T-helper 17 cell (primary cell): Measurements from ENCODE around the gene SLAIN2. TPM values are rescaled to one million over a fixed set of nuclear protein-coding genes. Genes with fewer than 3 reads are reported as not detected.

Experiments used
- ATAC-seq: fragments of 150-1000 bp; cut with Tn5 transposase; 2 replicates; pipeline ENCODE4 v1.10.0; 2021; ENCODE audit warnings: mild to moderate bottlenecking, moderate library complexity
- DNase-seq, 3 donors: peaks; one replicate each; pipeline versions ENCODE4 v3.0.0 to v3.0.0-alpha.2; 2020 to 2021
- H3K9me3 ChIP-seq: one replicate; pipeline ENCODE4 v1.7.0; 2013; ENCODE audit warnings: low read length, mild to moderate bottlenecking; ENCODE audit not compliant: control insufficient read depth, poor library complexity, severe bottlenecking
- H3K27ac Mint-ChIP-seq: one replicate; pipeline ENCODE4 v1.8.0; 2022; ENCODE audit warnings: mild to moderate bottlenecking, moderate library complexity, mixed read lengths
- H3K27me3 Mint-ChIP-seq: one replicate; pipeline ENCODE4 v1.8.0; 2022; ENCODE audit warnings: mixed read lengths
- H3K36me3 Mint-ChIP-seq: one replicate; pipeline ENCODE4 v1.8.0; 2022; ENCODE audit warnings: low read depth, mixed read lengths
- H3K4me1 Mint-ChIP-seq: one replicate; pipeline ENCODE4 v1.8.0; 2022; ENCODE audit warnings: mild to moderate bottlenecking, mixed read lengths
- H3K4me3 Mint-ChIP-seq: one replicate; pipeline ENCODE4 v1.8.0; 2022; ENCODE audit warnings: mild to moderate bottlenecking, moderate library complexity, mixed read lengths
- total RNA-seq, 4 donors: library from RNA in 2 of 4; stranded (reverse) in 2 of 4; gene quantifications; one replicate each; pipeline ENCODE4 v1.2.3 and lab custom pipeline; 2022 to 2026

Gene SLAIN2
- total RNA-seq, 2 donors from 2014 or later = 76.7 to 92.3 TPM

GRCh38 chr4:48475770-48476169 lies 134.4 kb downstream of the SLAIN2 start:
- DNase-seq (no peak), ATAC-seq (no peak)
- H3K9me3 ChIP-seq = no peaks in the 10 kb centered on the region
- H3K4me1 Mint-ChIP-seq = no peaks in the 10 kb centered on the region
- H3K27me3 Mint-ChIP-seq = peaks cover 16% of the 10 kb centered on the region
- H3K36me3 Mint-ChIP-seq = no peaks in the 10 kb centered on the region
- no peak overlapping the region for H3K27ac Mint-ChIP-seq
- H3K4me3 Mint-ChIP-seq = no peak overlapping the region

Other genes starting within 250 kb of the SLAIN2 start
- 10 to 100 TPM; 52.4 to 53.2 TPM for gene TXK, start 207.3 kb upstream of the SLAIN2 start, total RNA-seq
- 1 to 10 TPM; 2.3 to 2.4 TPM for gene TEC, start 71.7 kb upstream of the SLAIN2 start, total RNA-seq
- gene SLC10A4, start 141.8 kb downstream of the SLAIN2 start, total RNA-seq = not detected
- gene ZAR1, start 148.7 kb downstream of the SLAIN2 start, total RNA-seq = not detected